Sigmoid colon (tissue), 7 donors: ENCODE results near the gene GALNT17. TPM values are rescaled to one million over a fixed set of nuclear protein-coding genes. Genes with fewer than 3 reads are reported as not detected.

Source experiments
- DNase-seq: peaks from one replicate; pipeline ENCODE4 v3.0.0-alpha.2; 2019
- H3K27ac ChIP-seq, 4 donors: fragments of 200-600 bp; sonication (generic); one replicate each; pipeline ENCODE4 v1.5.1; 2016 to 2019; ENCODE audit warnings: mild to moderate bottlenecking in 1 of 4
- H3K27me3 ChIP-seq, 3 donors: fragments of 200-600 bp; sonication (generic); one replicate each; pipeline ENCODE4 v1.5.1; 2019; ENCODE audit warnings: mild to moderate bottlenecking in 1 of 3
- H3K36me3 ChIP-seq, 4 donors: fragments of 200-600 bp; sonication (generic); one replicate each; pipeline ENCODE4 v1.5.1; 2016 to 2019
- H3K4me1 ChIP-seq, 4 donors: fragments of 200-600 bp; sonication (generic); one replicate each; pipeline ENCODE4 v1.5.1; 2017 to 2019
- H3K4me3 ChIP-seq, 4 donors: fragments of 200-600 bp; sonication (generic); one replicate each; pipeline ENCODE4 v1.5.1; 2017 to 2019; ENCODE audit warnings: mild to moderate bottlenecking in 2 of 4, moderate library complexity in 1 of 4
- H3K9me3 ChIP-seq, 4 donors: fragments of 200-600 bp in 3 of 4; sonication (generic) in 3 of 4; one replicate each; pipeline versions ENCODE4 v1.5.1 to v1.6.1; 2013 to 2019
- CTCF ChIP-seq, 4 experiments: fragments of 450-650 bp in 3 of 4; fragments of 200-600 bp in 1 of 4; IDR thresholded peaks; one replicate each; pipeline ENCODE4 v1.5.1; 2016 to 2019; ENCODE audit warnings: antibody characterized with exemption in 4 of 4, mild to moderate bottlenecking in 3 of 4, moderate library complexity in 2 of 4
- EP300 ChIP-seq, 4 donors: sonication (generic); formaldehyde crosslinking; IDR thresholded peaks; one replicate each; pipeline ENCODE4 v1.6.1; 2017; ENCODE audit warnings: antibody characterized with exemption in 4 of 4
- POLR2A ChIP-seq, 2 donors: fragments of 450-650 bp; IDR thresholded peaks; one replicate each; pipeline ENCODE4 v1.6.1; 2016; ENCODE audit warnings: antibody characterized with exemption in 2 of 2, mild to moderate bottlenecking in 2 of 2, moderate library complexity in 2 of 2
- POLR2AphosphoS5 ChIP-seq, 4 donors: sonication (generic); formaldehyde crosslinking; IDR thresholded peaks; one replicate each; pipeline ENCODE4 v1.6.1; 2017; ENCODE audit warnings: antibody characterized with exemption in 4 of 4
- WGBS, 2 donors: extraction: QIAGEN DNeasy Blood & Tissue Kit; methylation state at CpG; one replicate each; pipeline ENCODE4 v1.1.7; 2013; 5-methylcytosine and 5-hydroxymethylcytosine counted together
- intact Hi-C: fragments of 100-400 bp; cut with DNase I; formaldehyde crosslinking; loops from one replicate; pipeline ENCODE4 v1.15.1; 2023
- polyA plus RNA-seq, 3 donors: library from polyadenylated mRNA; stranded (reverse); fragments of 200-250 nt; gene quantifications; one replicate each; pipeline ENCODE4 v1.2.3, GENCODE V29; 2013
- total RNA-seq, 4 donors: library from RNA; depleted of rRNA; stranded (reverse); fragments of >200 nt; gene quantifications; one replicate each; pipeline ENCODE4 v1.1.0, GENCODE V29; 2016
- donor health status: healthy with polysubstance abuse.
- donor health status: Bipolar disorder and iron deficiency.
- donor health status: healthy.

GALNT17 gene
- total and polyA plus RNA-seq, 7 donors, result 1.8 to 45.4 (median 15.1) TPM; not detected in 1

GRCh38 chr7:71145906-71146901 is 14.3 kb downstream of the GALNT17 start:
- no peaks in the 10 kb centered on the region for H3K27me3 ChIP-seq
- intact Hi-C loops, result no loop called here
- no peak overlapping the region for H3K4me3 ChIP-seq
- H3K4me1 ChIP-seq, result peaks cover 0 to 11% (median 5%) of the 10 kb centered on the region in 4 donors
- H3K9me3 ChIP-seq, result peaks cover 0 to 2% (median 0%) of the 10 kb centered on the region in 4 donors
- 69 to 71% methylated on average over 24 of the region's 24 CpGs for WGBS, 2 donors
- H3K27ac ChIP-seq, result peak overlapping the region in 1 of 4 donors; percentile 18
- TF ChIP-seq POLR2A (IDR thresholded peaks at IDR 0.05) (no peak), CTCF (IDR thresholded peaks at IDR 0.05) (no peak), POLR2AphosphoS5 (IDR thresholded peaks at IDR 0.05) (no peak), EP300 (IDR thresholded peaks at IDR 0.05) (no peak)
- DNase-seq, result no peak
- H3K36me3 ChIP-seq, result peaks cover 0 to 7% (median 0%) of the 10 kb centered on the region in 4 donors

GRCh38 chr7:71148098-71148497 is 16.2 kb downstream of the GALNT17 start:
- no peak overlapping the region for H3K27ac ChIP-seq
- H3K4me3 ChIP-seq, result no peak overlapping the region
- peaks cover 0 to 11% (median 5%) of the 10 kb centered on the region in 4 donors for H3K4me1 ChIP-seq
- no peak for TF ChIP-seq POLR2A (IDR thresholded peaks at IDR 0.05)
- TF ChIP-seq EP300 (IDR thresholded peaks at IDR 0.05), result no peak
- TF ChIP-seq CTCF (IDR thresholded peaks at IDR 0.05), result no peak
- no peak for TF ChIP-seq POLR2AphosphoS5 (IDR thresholded peaks at IDR 0.05)
- peaks cover 0 to 2% (median 0%) of the 10 kb centered on the region in 4 donors for H3K9me3 ChIP-seq
- H3K36me3 ChIP-seq, result peaks cover 0 to 7% (median 0%) of the 10 kb centered on the region in 4 donors
- intact Hi-C loops, result no loop called here
- H3K27me3 ChIP-seq, result no peaks in the 10 kb centered on the region
- DNase-seq, result no peak

- no peak overlapping the region for H3K4me3 ChIP-seq
- DNase-seq, result no peak
- intact Hi-C loops, result no loop called here
- no peak overlapping the region for H3K27ac ChIP-seq
- 88 to 93% methylated on average over 9 of the region's 9 CpGs for WGBS, 2 donors
- H3K4me1 ChIP-seq, result no peaks in the 10 kb centered on the region
- H3K27me3 ChIP-seq, result no peaks in the 10 kb centered on the region
- H3K36me3 ChIP-seq, result no peaks in the 10 kb centered on the region
- TF ChIP-seq POLR2A (IDR thresholded peaks at IDR 0.05) (no peak), EP300 (IDR thresholded peaks at IDR 0.05) (no peak), POLR2AphosphoS5 (IDR thresholded peaks at IDR 0.05) (no peak), CTCF (IDR thresholded peaks at IDR 0.05) (no peak)
- peaks cover 0 to 2% (median 0%) of the 10 kb centered on the region in 4 donors for H3K9me3 ChIP-seq
These were observed 23.3 kb downstream of the GALNT17 start for GRCh38 chr7:71155236-71155635.

- WGBS, 2 donors, result 70 to 90% methylated on average over 3 of the region's 3 CpGs
- DNase-seq, result no peak
- peaks cover 0 to 2% (median 0%) of the 10 kb centered on the region in 4 donors for H3K9me3 ChIP-seq
- no peaks in the 10 kb centered on the region for H3K36me3 ChIP-seq
- intact Hi-C loops, result no loop called here
- H3K4me1 ChIP-seq, result no peaks in the 10 kb centered on the region
- H3K4me3 ChIP-seq, result no peak overlapping the region
- H3K27me3 ChIP-seq, result no peaks in the 10 kb centered on the region
- no peak overlapping the region for H3K27ac ChIP-seq
- no peak for TF ChIP-seq CTCF (IDR thresholded peaks at IDR 0.05)
- TF ChIP-seq POLR2AphosphoS5 (IDR thresholded peaks at IDR 0.05), result no peak
- no peak for TF ChIP-seq EP300 (IDR thresholded peaks at IDR 0.05)
- TF ChIP-seq POLR2A (IDR thresholded peaks at IDR 0.05), result no peak
These were observed 25.8 kb downstream of the GALNT17 start for GRCh38 chr7:71157757-71158156.
